Thymus (tissue), 11 donors: ENCODE results near the gene UBE2E3. TPM values are rescaled to one million over a fixed set of nuclear protein-coding genes. Genes with fewer than 3 reads are reported as not detected.

Experiments
- DNase-seq, 9 donors: peaks; one replicate each; pipeline ENCODE4 v3.0.0-alpha.2; 2013; ENCODE audit warnings: low spot score in 9 of 9, low read depth in 6 of 9, missing footprints in 1 of 9
- H3K27ac ChIP-seq, 2 donors: one replicate each; pipeline ENCODE4 v1.5.1; 2013; ENCODE audit warnings: control low read depth in 1 of 2, low read depth in 1 of 2, low read length in 1 of 2, mild to moderate bottlenecking in 1 of 2, moderate library complexity in 1 of 2
- H3K27me3 ChIP-seq, 2 donors: one replicate each; pipeline ENCODE4 v1.5.1; 2013; ENCODE audit warnings: low read length in 1 of 2; ENCODE audit not compliant: control insufficient read depth in 2 of 2, insufficient read depth in 1 of 2
- H3K36me3 ChIP-seq, 2 donors: one replicate each; pipeline ENCODE4 v1.5.1; 2013; ENCODE audit warnings: low read length in 1 of 2, mild to moderate bottlenecking in 1 of 2, moderate library complexity in 1 of 2; ENCODE audit not compliant: control insufficient read depth in 2 of 2, insufficient read depth in 2 of 2
- H3K4me1 ChIP-seq, 2 donors: one replicate each; pipeline ENCODE4 v1.5.1; 2013; ENCODE audit warnings: low read length in 2 of 2; ENCODE audit not compliant: control insufficient read depth in 2 of 2, insufficient read depth in 2 of 2
- H3K4me3 ChIP-seq, 2 donors: one replicate each; pipeline ENCODE4 v1.5.1; 2013; ENCODE audit warnings: low read length in 2 of 2, control low read depth in 1 of 2, mild to moderate bottlenecking in 1 of 2
- H3K9me3 ChIP-seq, 2 donors: one replicate each; pipeline ENCODE4 v1.5.1; 2013; ENCODE audit warnings: low read length in 1 of 2, mild to moderate bottlenecking in 1 of 2; ENCODE audit not compliant: control insufficient read depth in 2 of 2, insufficient read depth in 1 of 2
- WGBS: extraction: QIAGEN DNeasy Blood & Tissue Kit; methylation state at CpG from one replicate; pipeline ENCODE4 v1.1.7; 2013; 5-methylcytosine and 5-hydroxymethylcytosine counted together
- polyA plus RNA-seq: library from polyadenylated mRNA; stranded (reverse); fragments of 200-250 nt; gene quantifications from one replicate; pipeline ENCODE4 v1.2.3, GENCODE V29; 2013
- total RNA-seq: library from RNA; stranded (reverse); fragments of 120-200 nt; gene quantifications from one replicate; pipeline ENCODE4 v1.2.4, GENCODE V29; 2013
- donor health status: healthy.

Gene UBE2E3
- total and polyA plus RNA-seq, 2 donors = 55.4 to 93.0 TPM

DNA sequence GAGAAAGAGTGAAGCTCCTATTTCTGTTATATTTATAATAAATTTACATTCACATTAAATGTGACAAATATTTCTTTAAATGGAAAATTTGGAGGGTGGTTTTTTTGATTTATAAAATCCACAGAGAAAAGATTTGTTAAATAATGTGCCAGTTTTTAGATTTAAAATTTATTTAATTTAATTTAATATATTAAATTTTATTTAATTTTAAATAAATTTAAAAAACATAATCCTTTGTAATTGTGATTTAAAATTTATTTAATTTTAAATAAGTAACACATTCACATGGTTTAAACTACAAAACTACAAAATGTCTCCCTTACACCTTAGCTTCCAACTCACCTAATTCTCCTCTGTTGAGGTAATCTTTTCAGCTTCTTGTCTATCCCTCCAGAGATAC, 123.3 kb downstream of the UBE2E3 start:
- DNase-seq = no peak
- Histone ChIP-seq H3K36me3 (no peaks in the 10 kb centered on the region), H3K27me3 (no peaks in the 10 kb centered on the region), H3K4me1 (peaks cover 6 to 9% of the 10 kb centered on the region in 2 donors), H3K9me3 (no peaks in the 10 kb centered on the region), H3K27ac (no peak overlapping the region), H3K4me3 (no peak overlapping the region)

DNA sequence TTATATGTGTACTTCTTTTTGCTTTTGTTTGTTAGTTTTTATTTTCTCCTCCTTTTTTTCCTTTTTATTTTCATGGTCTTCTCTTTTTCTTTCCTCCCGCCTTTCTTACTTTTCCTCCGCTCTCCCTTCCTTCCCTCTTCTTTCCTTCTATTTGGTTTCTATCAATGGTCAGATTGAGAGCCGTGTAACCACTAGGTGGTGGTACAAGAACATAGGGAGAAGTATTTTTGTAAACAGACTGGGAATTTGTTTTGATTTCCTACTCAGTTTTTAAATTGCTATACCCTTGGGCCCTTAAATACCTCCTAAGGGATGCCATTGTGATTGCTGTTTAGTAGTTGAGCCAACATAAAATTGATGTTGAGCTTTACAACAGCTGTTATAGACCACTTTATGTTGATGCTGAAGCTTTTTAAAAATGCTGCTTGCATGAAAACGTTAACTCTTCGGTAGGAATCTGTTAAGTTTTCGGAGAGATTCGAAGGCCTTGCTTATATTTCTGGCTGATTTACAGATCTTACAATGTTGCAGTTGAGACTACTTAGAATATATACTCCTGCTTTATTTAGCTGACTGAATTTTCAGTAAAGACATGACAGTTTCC, 124.2 kb downstream of the UBE2E3 start:
- H3K27ac ChIP-seq = no peak overlapping the region

GRCh38 chr2:181105562-181105961, 125.2 kb downstream of the UBE2E3 start:
- 95% methylated on average over 2 of the region's 2 CpGs for WGBS

More for the DNA sequence above, 124.2 kb downstream of the UBE2E3 start:
- Histone ChIP-seq H3K27me3 (no peaks in the 10 kb centered on the region), H3K9me3 (no peaks in the 10 kb centered on the region), H3K4me1 (peaks cover 6 to 9% of the 10 kb centered on the region in 2 donors), H3K4me3 (no peak overlapping the region), H3K36me3 (no peaks in the 10 kb centered on the region)
- peak in 6 of 9 donors; percentile 45 to 81 (median 54) for DNase-seq
- 67% methylated on average over 7 of the region's 7 CpGs for WGBS

DNA sequence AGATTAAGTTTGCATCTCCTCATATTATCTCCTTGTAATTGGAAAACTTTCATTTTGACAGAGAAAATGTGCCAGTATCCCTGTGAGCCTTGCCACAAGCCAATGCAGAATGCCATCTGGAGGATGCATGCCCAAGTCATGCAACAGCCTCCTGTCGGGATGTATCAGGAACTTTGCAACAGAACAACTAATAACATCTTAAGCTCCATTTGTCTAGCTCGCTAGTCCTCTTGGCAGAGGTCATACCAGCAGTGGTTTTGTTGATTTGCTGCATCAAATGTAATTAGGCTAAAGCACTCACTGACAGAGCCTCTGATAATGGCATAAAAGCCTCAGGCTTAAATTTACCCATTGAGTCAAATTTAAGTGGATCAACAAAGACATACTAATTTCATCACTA, 125.8 kb downstream of the UBE2E3 start:
- Histone ChIP-seq H3K27ac (no peak overlapping the region), H3K9me3 (no peaks in the 10 kb centered on the region), H3K4me3 (no peak overlapping the region), H3K27me3 (no peaks in the 10 kb centered on the region), H3K4me1 (peaks cover 6 to 9% of the 10 kb centered on the region in 2 donors), H3K36me3 (no peaks in the 10 kb centered on the region)
- DNase-seq = no peak
- 96% methylated on average over 2 of the region's 2 CpGs for WGBS

More at GRCh38 chr2:181105562-181105961, 125.2 kb downstream of the UBE2E3 start:
- Histone ChIP-seq H3K4me1 (peaks cover 6 to 9% of the 10 kb centered on the region in 2 donors), H3K4me3 (no peak overlapping the region), H3K9me3 (no peaks in the 10 kb centered on the region), H3K27me3 (no peaks in the 10 kb centered on the region), H3K36me3 (no peaks in the 10 kb centered on the region), H3K27ac (no peak overlapping the region)
- no peak for DNase-seq

DNA sequence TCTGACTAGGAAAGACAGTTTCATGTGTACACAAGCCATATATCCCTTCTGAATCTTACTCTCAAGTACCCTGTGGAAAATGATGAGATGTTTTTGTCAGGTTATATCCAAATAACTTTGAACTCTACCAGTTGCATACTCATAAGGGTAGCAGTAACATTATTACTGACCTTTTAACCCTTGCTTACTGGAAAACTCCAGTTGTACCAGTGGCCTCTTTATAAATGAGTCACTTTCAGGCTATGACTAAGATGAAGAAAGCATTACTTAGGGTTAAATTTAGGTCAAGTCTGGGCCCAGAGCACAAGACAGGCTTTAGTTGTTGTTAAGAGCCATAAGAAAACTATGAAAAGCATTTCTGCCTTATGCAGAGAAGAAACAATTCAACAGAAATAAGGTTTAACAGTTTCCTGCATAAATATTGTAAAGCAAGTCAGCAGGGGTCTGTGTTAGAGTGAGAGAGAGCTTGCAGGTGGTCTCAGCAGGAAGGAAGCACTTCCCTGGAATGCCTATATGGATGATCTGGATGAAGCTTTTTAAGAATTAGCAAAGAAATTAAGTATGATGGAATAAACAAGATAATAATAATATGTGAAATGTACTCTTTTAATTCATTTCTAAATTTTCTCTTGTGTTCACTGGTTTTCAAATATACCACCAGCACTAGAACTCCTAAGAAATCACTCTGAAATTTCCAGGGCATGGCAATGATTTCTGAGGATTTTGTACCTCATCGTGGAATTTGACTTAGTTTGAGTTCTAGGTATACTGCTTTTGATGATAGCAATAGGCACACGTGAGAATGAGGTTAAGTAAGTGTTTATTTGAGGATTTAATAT, 126.6 kb downstream of the UBE2E3 start:
- no peak overlapping the region for H3K4me3 ChIP-seq
- H3K27me3 ChIP-seq = no peaks in the 10 kb centered on the region
- H3K9me3 ChIP-seq = no peaks in the 10 kb centered on the region
- DNase-seq = peak in 1 of 9 donors; percentile 43
- WGBS = 91% methylated on average over 2 of the region's 2 CpGs
- no peak overlapping the region for H3K27ac ChIP-seq
- no peaks in the 10 kb centered on the region for H3K36me3 ChIP-seq
- peaks cover 6 to 9% of the 10 kb centered on the region in 2 donors for H3K4me1 ChIP-seq

DNA sequence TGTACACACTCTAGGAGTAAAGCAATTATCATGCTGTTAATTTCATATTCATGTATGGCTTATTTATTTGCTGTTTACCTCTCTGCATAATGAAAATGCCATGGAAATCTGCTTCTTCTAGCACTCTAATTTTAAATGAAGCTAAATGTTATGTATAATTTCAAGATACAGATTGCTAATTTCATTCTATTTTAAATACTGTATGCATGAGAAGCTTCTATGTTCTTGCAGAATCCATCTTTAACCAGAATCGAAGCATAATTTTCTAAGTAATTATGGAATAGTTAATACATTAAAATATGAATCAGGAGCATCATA, 127.2 kb downstream of the UBE2E3 start:
- WGBS = 94% methylated on average over 1 of the region's 1 CpG

DNA sequence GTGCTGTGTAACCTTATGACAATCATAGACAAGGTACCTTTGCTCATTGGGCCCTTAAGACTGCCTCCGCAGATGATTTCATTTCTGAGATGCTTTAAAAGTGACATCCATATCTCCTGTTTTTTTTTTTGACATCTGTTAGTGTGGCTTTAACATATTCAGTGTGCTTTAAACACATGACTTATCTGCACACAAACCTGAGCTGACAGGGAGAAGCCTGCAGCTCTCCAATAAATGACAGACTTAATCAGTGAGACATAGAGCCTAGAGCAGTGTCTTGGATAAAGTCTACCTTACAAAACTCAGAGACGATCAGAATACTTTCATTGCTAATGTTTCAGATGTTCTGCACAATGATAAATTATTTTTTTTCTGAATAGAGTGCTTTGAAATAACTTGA, 130.7 kb downstream of the UBE2E3 start:
- Histone ChIP-seq H3K9me3 (no peaks in the 10 kb centered on the region), H3K4me3 (no peak overlapping the region), H3K4me1 (peaks cover 3 to 9% of the 10 kb centered on the region in 2 donors), H3K36me3 (no peaks in the 10 kb centered on the region), H3K27ac (no peak overlapping the region), H3K27me3 (no peaks in the 10 kb centered on the region)
- WGBS = 95% methylated on average over 2 of the region's 2 CpGs
- no peak for DNase-seq

More for the DNA sequence above, 127.2 kb downstream of the UBE2E3 start:
- Histone ChIP-seq H3K27me3 (no peaks in the 10 kb centered on the region), H3K27ac (no peak overlapping the region), H3K9me3 (no peaks in the 10 kb centered on the region), H3K36me3 (no peaks in the 10 kb centered on the region), H3K4me3 (no peak overlapping the region), H3K4me1 (peaks cover 6 to 9% of the 10 kb centered on the region in 2 donors)
- no peak for DNase-seq

GRCh38 chr2:181112916-181113315, 132.5 kb downstream of the UBE2E3 start:
- Histone ChIP-seq H3K27ac (no peak overlapping the region), H3K4me1 (no peaks in the 10 kb centered on the region), H3K27me3 (no peaks in the 10 kb centered on the region), H3K9me3 (no peaks in the 10 kb centered on the region), H3K36me3 (no peaks in the 10 kb centered on the region), H3K4me3 (no peak overlapping the region)
- WGBS = 97% methylated on average over 1 of the region's 1 CpG
- no peak for DNase-seq
